AG09309 (cell line): ENCODE data around the gene PRKN.

Experiments used
- DNase-seq: peaks from one replicate; pipeline ENCODE4 v3.0.0-alpha.2; 2010; ENCODE audit warnings: low read depth
- H3K4me3 ChIP-seq: 2 replicates; pipeline ENCODE4 v1.5.1; 2011; ENCODE audit warnings: mild to moderate bottlenecking, low read depth, low read length, moderate library complexity; ENCODE audit not compliant: control insufficient read depth
- TF ChIP-seq, protein P1 (sequence below): IDR thresholded peaks from 2 replicates; pipeline ENCODE4 v1.5.1; 2011; ENCODE audit warnings: mild to moderate bottlenecking, low read depth, low read length, inconsistent platforms; ENCODE audit not compliant: insufficient read depth, control insufficient read depth; ENCODE audit errors: missing control alignments

The PRKN gene

DNA sequence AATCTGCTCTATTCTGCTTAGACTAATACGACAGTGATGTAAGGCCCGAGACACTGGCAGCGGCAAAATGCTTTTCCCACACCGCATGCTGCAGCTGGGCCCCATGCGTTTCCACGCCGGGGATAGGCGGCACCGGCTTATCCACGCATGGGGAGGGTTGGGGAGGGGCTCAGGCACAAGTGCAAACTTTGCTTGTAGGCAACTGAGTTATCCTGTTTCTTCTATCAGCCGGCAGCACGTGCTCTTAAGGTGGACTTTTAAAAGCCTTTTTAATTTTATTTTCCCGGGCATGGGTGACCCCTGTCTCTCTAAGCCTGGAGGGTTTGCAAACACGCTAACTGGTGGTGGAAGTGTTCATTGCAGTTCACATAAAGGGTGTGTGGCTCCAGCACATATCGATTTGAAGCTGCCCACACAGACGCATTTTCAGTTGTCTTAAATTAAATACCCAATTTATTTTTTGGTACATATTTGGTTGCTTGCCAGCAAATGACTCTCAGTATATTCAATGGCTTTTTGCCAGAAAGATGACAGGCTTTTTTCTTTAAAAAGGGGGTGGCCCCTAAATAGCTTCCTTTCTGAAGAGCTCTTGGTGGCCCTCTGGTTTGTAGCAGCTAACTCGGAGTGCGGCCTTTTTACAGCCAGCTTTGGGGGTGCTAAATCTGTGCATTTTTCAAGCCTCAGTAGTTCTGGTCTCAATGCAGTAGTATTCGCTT, 891.9 kb downstream of the PRKN start:
- TF ChIP-seq, protein P1, sequence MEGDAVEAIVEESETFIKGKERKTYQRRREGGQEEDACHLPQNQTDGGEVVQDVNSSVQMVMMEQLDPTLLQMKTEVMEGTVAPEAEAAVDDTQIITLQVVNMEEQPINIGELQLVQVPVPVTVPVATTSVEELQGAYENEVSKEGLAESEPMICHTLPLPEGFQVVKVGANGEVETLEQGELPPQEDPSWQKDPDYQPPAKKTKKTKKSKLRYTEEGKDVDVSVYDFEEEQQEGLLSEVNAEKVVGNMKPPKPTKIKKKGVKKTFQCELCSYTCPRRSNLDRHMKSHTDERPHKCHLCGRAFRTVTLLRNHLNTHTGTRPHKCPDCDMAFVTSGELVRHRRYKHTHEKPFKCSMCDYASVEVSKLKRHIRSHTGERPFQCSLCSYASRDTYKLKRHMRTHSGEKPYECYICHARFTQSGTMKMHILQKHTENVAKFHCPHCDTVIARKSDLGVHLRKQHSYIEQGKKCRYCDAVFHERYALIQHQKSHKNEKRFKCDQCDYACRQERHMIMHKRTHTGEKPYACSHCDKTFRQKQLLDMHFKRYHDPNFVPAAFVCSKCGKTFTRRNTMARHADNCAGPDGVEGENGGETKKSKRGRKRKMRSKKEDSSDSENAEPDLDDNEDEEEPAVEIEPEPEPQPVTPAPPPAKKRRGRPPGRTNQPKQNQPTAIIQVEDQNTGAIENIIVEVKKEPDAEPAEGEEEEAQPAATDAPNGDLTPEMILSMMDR = no peak
- no peak for DNase-seq
- H3K4me3 ChIP-seq = no peak overlapping the region

DNA sequence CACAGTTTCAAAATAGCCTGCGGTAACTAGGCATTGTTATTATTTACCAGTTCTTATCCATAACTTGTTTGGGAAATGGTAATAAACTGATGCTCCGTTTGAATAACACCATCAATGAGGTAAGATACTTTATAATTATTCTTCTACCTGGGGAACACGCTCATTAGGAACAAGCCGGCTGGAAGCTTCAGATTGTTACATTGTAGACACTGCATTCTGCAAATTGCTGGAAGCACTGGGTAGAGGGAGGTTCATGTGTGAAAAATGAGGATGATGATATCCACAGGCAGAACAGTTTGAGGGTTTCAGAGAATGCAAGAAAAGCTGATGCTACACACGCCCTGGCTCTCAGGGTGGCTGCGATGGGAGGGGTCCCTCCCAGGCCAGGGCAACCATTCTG, 893.1 kb downstream of the PRKN start:
- H3K4me3 ChIP-seq = no peak overlapping the region
- TF ChIP-seq, protein P1 = no peak
- no peak for DNase-seq

DNA sequence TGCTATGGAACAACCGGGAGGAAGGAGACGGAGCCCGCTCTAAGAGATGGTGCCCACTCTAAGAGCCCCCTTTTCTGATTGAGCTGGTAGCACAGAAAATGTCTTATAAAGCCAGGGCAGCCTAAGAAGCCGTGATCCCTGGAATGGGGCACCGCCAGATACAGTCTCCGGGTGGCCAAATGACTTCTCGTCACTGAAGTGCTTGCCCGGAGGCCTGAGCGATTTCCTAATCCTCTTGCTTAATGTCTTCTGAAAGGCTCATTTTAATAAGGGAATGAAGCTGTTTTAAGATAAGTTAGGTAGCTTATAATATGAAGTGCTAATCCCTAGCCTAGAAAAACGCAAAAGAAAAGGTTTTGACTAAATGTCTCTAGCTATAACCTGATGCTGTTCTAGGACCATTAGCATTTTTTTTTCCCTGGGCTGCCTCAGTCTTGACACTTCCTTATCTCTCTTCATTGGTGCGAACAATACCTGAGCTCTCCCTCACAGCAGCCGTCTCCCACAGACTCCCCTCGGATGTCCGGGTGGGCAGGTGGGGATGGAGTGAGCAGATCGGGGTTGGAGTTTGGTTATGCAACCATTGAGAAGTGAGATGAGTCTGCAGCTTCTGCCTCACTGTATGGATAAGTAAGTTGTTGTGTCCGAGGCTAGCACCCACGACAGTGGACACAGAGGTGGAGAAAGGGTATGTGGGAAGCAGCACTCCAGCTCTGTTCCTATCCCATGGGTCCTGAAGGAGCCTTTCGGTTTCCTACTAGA, 894.3 kb downstream of the PRKN start:
- H3K4me3 ChIP-seq = no peak overlapping the region
- TF ChIP-seq, protein P1 = no peak
- DNase-seq = no peak

- DNase-seq = no peak
- TF ChIP-seq, protein P1 = no peak
- H3K4me3 ChIP-seq = no peak overlapping the region
Observed at GRCh38 chr6:161832622-161833021, 894.9 kb downstream of the PRKN start.

DNA sequence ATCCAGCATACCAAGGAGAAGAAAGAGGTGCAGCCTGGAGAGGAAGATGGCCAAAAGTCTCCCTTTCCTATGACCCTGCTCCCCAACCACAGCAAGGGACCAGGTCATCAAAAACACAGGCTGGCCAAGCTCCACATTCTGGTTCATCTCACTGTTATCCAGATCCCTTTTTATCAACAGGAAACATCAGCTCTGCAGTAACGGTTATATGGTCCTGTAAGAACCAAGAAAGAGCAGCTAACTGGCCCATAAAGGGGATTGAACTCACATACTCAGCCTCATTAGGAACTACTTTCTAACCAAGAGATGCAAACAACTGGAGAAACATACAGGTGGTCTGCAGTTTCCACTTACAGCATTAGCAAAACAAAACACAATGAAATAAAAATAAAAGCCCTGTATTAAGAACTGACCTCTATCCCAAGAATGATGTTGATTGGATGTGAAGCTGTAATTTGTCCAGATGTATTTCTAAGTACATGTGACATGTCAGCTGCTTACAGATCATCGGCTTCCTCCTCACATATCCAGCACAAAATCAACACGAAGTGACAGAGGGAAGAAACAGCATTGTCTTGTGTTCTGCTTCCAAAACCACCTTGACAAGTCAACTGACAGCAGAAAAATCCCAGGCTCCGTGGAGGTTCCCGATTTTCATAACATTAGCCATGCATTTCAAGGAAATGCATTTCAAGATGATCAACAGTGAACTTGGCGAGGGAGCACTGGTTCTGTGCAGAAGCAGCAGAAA, 896.5 kb downstream of the PRKN start:
- TF ChIP-seq, protein P1 = no peak
- H3K4me3 ChIP-seq = no peak overlapping the region
- no peak for DNase-seq

DNA sequence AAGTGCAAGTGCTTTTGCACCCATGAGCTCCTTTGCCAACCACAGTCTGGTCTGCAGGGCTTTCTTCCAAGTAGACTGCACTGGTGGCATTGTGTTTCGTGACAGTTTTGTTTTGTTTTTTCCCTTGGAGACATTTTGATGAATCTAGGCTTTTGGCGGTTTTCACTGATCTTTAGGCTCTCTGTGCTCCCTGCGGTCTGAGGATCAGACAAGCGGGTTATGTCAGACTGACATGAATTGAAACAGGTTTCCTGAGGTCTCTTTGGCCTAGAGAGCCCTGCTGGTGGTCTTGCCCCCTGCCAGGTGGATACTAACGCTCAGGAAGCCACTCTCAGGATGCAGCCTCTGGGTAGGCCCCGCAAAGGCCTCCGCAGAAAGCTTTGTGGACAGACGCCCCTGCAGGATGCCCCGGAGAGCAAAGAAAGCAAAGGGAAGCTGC, 898.3 kb downstream of the PRKN start:
- TF ChIP-seq, protein P1 = no peak
- DNase-seq = no peak
- no peak overlapping the region for H3K4me3 ChIP-seq
